ENCODE measurements around the gene TNFAIP8L3.

DNA sequence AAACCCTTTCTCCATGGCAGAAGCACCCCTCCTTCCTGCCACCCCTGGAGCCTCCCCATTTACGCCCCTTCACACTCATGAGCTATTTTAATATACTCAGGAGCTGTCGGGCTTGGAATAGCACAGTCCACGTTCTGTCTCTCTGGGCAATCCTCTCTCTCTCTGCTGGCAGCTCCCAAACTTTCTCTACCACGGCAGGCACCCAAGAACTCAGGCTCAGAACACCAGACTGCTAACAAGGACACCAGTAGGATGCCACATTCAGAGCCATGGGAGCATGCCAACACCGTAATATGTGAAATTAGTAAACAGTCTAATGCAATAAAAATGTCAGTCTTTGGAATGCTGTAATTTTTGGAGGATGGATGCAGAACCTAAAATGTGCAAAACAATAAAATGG lies 19.3 kb downstream of the TNFAIP8L3 start:
- no peak for TF ChIP-seq POLR2AphosphoS5 (IDR thresholded peaks at IDR 0.05)
- TF ChIP-seq, protein P1, sequence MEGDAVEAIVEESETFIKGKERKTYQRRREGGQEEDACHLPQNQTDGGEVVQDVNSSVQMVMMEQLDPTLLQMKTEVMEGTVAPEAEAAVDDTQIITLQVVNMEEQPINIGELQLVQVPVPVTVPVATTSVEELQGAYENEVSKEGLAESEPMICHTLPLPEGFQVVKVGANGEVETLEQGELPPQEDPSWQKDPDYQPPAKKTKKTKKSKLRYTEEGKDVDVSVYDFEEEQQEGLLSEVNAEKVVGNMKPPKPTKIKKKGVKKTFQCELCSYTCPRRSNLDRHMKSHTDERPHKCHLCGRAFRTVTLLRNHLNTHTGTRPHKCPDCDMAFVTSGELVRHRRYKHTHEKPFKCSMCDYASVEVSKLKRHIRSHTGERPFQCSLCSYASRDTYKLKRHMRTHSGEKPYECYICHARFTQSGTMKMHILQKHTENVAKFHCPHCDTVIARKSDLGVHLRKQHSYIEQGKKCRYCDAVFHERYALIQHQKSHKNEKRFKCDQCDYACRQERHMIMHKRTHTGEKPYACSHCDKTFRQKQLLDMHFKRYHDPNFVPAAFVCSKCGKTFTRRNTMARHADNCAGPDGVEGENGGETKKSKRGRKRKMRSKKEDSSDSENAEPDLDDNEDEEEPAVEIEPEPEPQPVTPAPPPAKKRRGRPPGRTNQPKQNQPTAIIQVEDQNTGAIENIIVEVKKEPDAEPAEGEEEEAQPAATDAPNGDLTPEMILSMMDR (IDR thresholded peaks at IDR 0.05 in 8 of 11, conservative IDR thresholded peaks at IDR 0.05 in 3 of 11), result no peak
